T-helper 9 cell (primary cell): ENCODE results near the gene AQP2.

Source experiments
- DNase-seq: peaks from one replicate; pipeline ENCODE4 v3.0.0-alpha.2; 2020

AQP2 gene

DNA sequence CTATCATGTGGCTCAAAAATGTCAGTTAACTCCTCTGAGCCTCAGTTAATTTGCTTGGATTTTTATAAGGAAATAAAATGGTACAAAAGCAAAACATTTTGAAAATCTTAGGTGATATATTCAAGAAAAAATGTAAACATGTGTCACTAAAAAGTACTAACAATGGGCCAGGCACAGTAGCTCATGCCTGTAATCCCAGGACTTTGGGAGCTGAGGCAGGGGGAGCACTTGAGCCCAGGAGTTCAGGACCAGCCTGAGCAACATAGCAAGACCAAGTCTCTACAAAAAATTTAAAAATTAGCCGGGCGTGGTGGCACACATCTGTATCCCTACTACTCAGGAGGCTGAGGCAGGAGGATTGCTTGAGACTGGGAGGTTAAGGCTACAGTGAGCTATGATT lies 47.9 kb downstream of the AQP2 start:
- DNase-seq = no peak

DNA sequence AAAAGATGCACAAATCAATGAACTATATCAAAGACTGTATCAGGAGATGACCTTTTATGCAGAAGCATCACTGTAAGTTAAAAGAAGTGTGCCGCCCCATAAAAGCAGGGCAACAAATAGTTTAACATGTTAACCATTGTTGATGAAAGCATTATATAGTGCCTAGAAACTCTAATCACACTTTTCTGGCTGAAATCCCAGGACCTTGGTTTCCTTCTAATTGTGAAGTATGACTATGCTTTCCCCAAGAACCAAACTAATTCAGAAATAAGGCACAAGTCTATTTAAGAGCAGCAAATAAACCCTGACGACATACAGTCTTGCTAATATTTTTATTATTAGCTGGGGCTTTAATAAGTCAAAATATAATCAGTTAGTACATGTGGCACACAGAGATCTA lies 53.1 kb downstream of the AQP2 start:
- DNase-seq = no peak

DNA sequence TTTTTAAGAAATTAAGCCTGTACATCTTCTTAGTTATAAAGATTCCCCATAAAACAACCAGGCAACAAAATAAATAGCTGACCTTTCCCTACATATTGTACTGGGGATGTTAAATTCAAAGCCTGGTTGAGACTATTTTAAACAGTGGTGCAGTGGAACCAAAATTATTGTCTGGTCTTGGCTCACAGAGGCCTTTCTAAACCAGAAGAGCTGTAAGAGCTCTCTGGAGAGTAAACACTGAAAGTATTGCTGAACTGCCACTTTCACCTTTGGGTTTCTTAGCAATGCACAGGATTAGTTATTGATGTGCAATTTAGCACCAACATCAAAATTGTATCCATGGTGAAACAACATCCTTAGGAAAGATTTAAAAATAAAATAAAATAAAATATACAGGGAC lies 54.2 kb downstream of the AQP2 start:
- DNase-seq = no peak

DNA sequence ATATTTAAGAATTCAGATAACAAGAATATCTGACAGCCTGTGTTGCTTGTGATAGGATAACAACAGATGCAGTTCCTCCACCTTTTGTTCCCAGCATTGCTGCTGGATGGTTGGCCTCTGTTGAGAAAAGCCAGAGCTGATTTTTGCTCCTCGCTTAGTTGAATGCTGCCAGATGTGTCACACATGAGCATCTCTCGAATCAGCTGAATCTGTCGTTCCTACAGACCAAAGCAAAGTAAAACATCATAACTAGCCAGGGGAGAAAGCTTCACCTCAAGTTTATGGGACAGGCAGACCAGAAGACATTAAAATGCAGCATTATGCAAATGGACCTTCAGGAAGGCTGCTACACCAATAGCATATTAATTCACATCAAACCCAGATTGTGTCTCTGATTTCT lies 54.6 kb downstream of the AQP2 start:
- no peak for DNase-seq

DNA sequence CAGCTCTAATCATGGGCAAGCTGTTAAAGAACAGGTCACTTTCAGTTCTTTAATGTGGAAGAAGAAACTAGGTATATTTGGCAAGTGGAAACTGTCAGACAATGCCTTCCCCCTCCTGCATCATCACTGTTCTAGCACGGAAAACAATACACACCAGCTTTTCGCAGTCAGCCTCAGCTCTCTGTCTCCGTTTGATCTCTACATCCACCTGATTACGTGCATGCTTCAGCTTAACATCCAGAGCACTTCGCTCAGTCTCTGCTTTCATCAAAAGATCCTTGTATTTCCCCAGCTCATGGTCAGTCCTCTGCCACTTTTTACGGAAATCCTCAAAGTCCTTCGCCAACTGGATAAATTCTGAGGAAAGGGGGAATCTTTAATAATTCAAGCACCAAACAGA lies 55.7 kb downstream of the AQP2 start:
- DNase-seq = no peak

DNA sequence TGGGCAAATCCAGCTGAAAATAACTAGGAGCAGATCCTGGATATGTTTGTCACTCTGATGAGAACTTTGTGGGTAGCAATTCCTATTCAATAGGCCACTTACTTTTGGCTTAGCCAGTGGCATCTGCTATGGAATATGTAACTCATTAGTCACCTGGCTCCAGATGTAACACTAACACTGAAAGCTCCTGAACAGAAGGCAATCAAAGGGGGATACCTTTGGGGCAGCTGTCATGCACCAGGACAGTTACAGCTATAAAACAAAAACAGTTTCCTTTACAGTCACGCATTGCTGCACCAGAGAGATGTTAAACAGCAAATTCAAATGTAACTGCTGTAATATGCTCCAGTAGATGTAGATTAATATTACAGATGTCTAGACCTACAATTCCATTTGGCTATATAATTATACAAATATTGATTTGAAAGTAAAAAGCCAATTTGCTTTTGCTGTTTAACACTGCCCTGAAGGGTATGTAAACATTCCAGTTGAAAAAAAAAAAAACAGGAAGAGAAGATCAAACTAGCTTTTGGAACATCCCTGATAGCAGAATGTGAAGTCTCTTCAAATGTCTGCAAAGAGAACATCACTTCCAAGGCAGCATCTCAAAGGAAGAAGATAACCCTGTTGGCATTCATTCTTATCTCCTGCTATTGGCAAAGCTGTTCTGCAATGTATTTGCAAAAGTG lies 56.4 kb downstream of the AQP2 start:
- DNase-seq = no peak
